Peyer's patch (tissue), 4 donors: ENCODE measurements around the gene EPHA1.

Source experiments
- CTCF ChIP-seq, 6 experiments: fragments of 450-650 bp in 4 of 6; fragments of 200-600 bp in 2 of 6; sonication (generic) in 1 of 6; IDR thresholded peaks; one replicate each; pipeline ENCODE4 v1.5.1; 2017 to 2019; ENCODE audit warnings: antibody characterized with exemption in 6 of 6, mild to moderate bottlenecking in 3 of 6, moderate library complexity in 1 of 6
- POLR2A ChIP-seq, 2 donors: fragments of 450-650 bp; IDR thresholded peaks; one replicate each; pipeline ENCODE4 v1.5.1; 2017; ENCODE audit warnings: antibody characterized with exemption in 2 of 2, mild to moderate bottlenecking in 2 of 2, moderate library complexity in 2 of 2

- no peak for TF ChIP-seq CTCF (IDR thresholded peaks at IDR 0.05)
- TF ChIP-seq POLR2A (IDR thresholded peaks at IDR 0.05), result no peak
These were observed 41.1 kb upstream of the EPHA1 start for GRCh38 chr7:143449793-143450192.
